Measurements from ENCODE around the gene PTK6. TPM values are rescaled to one million over a fixed set of nuclear protein-coding genes. Genes with fewer than 3 reads are reported as not detected.

Gene PTK6
- total and polyA plus RNA-seq, 2 of the 13 experiments (the other 11 are each of a cell fraction or from before 2014, with no cell fraction given) = 0.08 TPM; not detected in 1

DNA sequence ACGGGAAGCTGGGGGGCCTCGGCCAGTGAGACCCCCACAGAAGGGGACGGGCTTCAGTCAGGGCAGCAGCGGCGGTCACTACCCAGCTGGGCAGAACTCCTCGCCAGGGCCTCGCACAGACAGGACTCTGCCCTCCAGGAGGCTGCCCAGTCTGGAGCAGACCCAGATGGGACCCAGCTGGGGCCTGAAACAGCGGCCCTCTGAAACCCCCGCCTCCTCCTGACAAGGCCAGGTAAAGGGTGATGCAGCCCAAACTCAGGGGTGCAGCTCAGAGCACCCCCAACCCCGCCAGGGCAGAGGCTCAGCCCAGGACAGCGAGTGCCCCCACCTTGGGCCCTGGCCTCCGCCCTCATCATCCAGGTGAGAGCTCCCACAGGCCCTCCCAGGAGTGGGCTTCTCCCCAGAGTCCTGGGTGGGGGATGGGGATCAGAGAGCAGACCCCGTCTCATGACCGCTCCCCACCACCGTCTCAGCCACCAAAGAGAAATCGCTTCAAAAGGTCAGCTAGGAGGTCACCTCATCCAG lies 40.5 kb downstream of the PTK6 start (continued):
- TF ChIP-seq, protein P1, sequence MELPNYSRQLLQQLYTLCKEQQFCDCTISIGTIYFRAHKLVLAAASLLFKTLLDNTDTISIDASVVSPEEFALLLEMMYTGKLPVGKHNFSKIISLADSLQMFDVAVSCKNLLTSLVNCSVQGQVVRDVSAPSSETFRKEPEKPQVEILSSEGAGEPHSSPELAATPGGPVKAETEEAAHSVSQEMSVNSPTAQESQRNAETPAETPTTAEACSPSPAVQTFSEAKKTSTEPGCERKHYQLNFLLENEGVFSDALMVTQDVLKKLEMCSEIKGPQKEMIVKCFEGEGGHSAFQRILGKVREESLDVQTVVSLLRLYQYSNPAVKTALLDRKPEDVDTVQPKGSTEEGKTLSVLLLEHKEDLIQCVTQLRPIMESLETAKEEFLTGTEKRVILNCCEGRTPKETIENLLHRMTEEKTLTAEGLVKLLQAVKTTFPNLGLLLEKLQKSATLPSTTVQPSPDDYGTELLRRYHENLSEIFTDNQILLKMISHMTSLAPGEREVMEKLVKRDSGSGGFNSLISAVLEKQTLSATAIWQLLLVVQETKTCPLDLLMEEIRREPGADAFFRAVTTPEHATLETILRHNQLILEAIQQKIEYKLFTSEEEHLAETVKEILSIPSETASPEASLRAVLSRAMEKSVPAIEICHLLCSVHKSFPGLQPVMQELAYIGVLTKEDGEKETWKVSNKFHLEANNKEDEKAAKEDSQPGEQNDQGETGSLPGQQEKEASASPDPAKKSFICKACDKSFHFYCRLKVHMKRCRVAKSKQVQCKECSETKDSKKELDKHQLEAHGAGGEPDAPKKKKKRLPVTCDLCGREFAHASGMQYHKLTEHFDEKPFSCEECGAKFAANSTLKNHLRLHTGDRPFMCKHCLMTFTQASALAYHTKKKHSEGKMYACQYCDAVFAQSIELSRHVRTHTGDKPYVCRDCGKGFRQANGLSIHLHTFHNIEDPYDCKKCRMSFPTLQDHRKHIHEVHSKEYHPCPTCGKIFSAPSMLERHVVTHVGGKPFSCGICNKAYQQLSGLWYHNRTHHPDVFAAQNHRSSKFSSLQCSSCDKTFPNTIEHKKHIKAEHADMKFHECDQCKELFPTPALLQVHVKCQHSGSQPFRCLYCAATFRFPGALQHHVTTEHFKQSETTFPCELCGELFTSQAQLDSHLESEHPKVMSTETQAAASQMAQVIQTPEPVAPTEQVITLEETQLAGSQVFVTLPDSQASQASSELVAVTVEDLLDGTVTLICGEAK (IDR thresholded peaks at IDR 0.05) = no peak
- TF ChIP-seq, protein P1 (CRISPR knock-in tag; IDR thresholded peaks at IDR 0.05) = no peak
- TF ChIP-seq HNRNPL (IDR thresholded peaks at IDR 0.05; ENCODE audit: low read depth, low read length) (peak; percentile 43), ZNF850 (CRISPR knock-in tag; conservative IDR thresholded peaks at IDR 0.05) (no peak), ZBTB42 (CRISPR knock-in tag; IDR thresholded peaks at IDR 0.05) (0 out of 2 replicates have a peak, but pooled peaks have one; percentile 3), TAF1 (CRISPR knock-in tag; IDR thresholded peaks at IDR 0.05) (0 out of 2 replicates have a peak, but pooled peaks have one; percentile 6), KLF11 (CRISPR knock-in tag; IDR thresholded peaks at IDR 0.05) (no peak), KAT2B (IDR thresholded peaks at IDR 0.05; ENCODE audit: borderline replicate concordance, low read depth, low read length) (no peak), NPAS2 (CRISPR knock-in tag; IDR thresholded peaks at IDR 0.05; ENCODE audit: borderline replicate concordance) (no peak), YY1 (IDR thresholded peaks at IDR 0.05; ENCODE audit: insufficient read depth, insufficient replicate concordance, low read depth, low read length) (no peak), ZNF883 (CRISPR knock-in tag; IDR thresholded peaks at IDR 0.05; ENCODE audit: not compliant biosample characterization) (peak; percentile 5), ZNF383 (CRISPR knock-in tag; IDR thresholded peaks at IDR 0.05; ENCODE audit: borderline replicate concordance) (no peak), SRSF1 (optimal IDR thresholded peaks at IDR 0.05; ENCODE audit: low read depth, low read length) (no peak), NFIB (CRISPR knock-in tag; IDR thresholded peaks at IDR 0.05; ENCODE audit: borderline replicate concordance) (0 out of 2 replicates have a peak, but pooled peaks have one; percentile 72), ZNF256 (CRISPR knock-in tag; conservative IDR thresholded peaks at IDR 0.05) (no peak), TAF15 (IDR thresholded peaks at IDR 0.05; ENCODE audit: low read depth, low read length, poor library complexity, severe bottlenecking) (no peak), FOXK2 (IDR thresholded peaks at IDR 0.05) (no peak)
- TF ChIP-seq, protein P2, sequence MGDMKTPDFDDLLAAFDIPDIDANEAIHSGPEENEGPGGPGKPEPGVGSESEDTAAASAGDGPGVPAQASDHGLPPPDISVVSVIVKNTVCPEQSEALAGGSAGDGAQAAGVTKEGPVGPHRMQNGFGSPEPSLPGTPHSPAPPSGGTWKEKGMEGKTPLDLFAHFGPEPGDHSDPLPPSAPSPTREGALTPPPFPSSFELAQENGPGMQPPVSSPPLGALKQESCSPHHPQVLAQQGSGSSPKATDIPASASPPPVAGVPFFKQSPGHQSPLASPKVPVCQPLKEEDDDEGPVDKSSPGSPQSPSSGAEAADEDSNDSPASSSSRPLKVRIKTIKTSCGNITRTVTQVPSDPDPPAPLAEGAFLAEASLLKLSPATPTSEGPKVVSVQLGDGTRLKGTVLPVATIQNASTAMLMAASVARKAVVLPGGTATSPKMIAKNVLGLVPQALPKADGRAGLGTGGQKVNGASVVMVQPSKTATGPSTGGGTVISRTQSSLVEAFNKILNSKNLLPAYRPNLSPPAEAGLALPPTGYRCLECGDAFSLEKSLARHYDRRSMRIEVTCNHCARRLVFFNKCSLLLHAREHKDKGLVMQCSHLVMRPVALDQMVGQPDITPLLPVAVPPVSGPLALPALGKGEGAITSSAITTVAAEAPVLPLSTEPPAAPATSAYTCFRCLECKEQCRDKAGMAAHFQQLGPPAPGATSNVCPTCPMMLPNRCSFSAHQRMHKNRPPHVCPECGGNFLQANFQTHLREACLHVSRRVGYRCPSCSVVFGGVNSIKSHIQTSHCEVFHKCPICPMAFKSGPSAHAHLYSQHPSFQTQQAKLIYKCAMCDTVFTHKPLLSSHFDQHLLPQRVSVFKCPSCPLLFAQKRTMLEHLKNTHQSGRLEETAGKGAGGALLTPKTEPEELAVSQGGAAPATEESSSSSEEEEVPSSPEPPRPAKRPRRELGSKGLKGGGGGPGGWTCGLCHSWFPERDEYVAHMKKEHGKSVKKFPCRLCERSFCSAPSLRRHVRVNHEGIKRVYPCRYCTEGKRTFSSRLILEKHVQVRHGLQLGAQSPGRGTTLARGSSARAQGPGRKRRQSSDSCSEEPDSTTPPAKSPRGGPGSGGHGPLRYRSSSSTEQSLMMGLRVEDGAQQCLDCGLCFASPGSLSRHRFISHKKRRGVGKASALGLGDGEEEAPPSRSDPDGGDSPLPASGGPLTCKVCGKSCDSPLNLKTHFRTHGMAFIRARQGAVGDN (CRISPR knock-in tag; IDR thresholded peaks at IDR 0.05) = 0 out of 2 replicates have a peak, but pooled peaks have one; percentile 26

Data from HepG2 (cell line).